ENCODE measurements around the gene THAP11. TPM values are rescaled to one million over a fixed set of nuclear protein-coding genes. Genes with fewer than 3 reads are reported as not detected.
"Not testable (repeated sequence)": the region's sequence is repeated elsewhere in the genome, so short reads cannot be mapped to it uniquely, and the experiment has no call there.

The THAP11 gene
- total RNA-seq, 2 experiments from 2014 or later: 37.5 to 41.7 TPM

- POLR2A ChIA-PET: no interaction called here
- H3K27me3 Mint-ChIP-seq: no peaks in the 10 kb centered on the region
- H3K27ac Mint-ChIP-seq: no peak overlapping the region
- CTCF ChIA-PET: interaction anchor here (0.6 to 3.0 kb wide), 6 partner anchors 12 to 293 kb away, joined by 3 to 49 read pairs (median 18); no protein-coding TSS in a partner anchor
- no peak for DNase-seq
- no peaks in the 10 kb centered on the region for H3K9me3 Mint-ChIP-seq
- no peaks in the 10 kb centered on the region for H3K36me3 Mint-ChIP-seq (ENCODE audit: low read depth)
- H3K4me3 Mint-ChIP-seq: no peak overlapping the region
- peaks cover 7% of the 10 kb centered on the region for H3K4me1 Mint-ChIP-seq
Observed at GRCh38 chr16:67814567-67814966, 27.6 kb upstream of the THAP11 start.

GRCh38 chr16:67820608-67821259 lies 21.4 kb upstream of the THAP11 start:
- Mint-ChIP-seq H3K36me3 (ENCODE audit: low read depth) (no peaks in the 10 kb centered on the region), H3K4me3 (no peak overlapping the region), H3K9me3 (no peaks in the 10 kb centered on the region), H3K4me1 (peaks cover 7% of the 10 kb centered on the region), H3K27me3 (no peaks in the 10 kb centered on the region), H3K27ac (no peak overlapping the region)
- ChIA-PET POLR2A (no interaction called here), CTCF (interaction anchor here (0.5 to 1.3 kb wide), 4 partner anchors 43 to 339 kb away, joined by 3 to 4 read pairs (median 3); no protein-coding TSS in a partner anchor)
- no peak for DNase-seq

GRCh38 chr16:67822511-67822910 lies 19.6 kb upstream of the THAP11 start:
- DNase-seq: no peak
- no peaks in the 10 kb centered on the region for H3K4me1 Mint-ChIP-seq
- H3K9me3 Mint-ChIP-seq: no peaks in the 10 kb centered on the region
- CTCF ChIA-PET: interaction anchor here (0.6 kb wide), 1 partner anchor 196 kb away, joined by 3 read pairs; no protein-coding TSS in a partner anchor
- POLR2A ChIA-PET: no interaction called here
- H3K27me3 Mint-ChIP-seq: no peaks in the 10 kb centered on the region
- H3K36me3 Mint-ChIP-seq (ENCODE audit: low read depth): no peaks in the 10 kb centered on the region
- no peak overlapping the region for H3K4me3 Mint-ChIP-seq
- H3K27ac Mint-ChIP-seq: no peak overlapping the region

- Mint-ChIP-seq H3K4me1 (no peaks in the 10 kb centered on the region), H3K4me3 (no peak overlapping the region), H3K27me3 (no peaks in the 10 kb centered on the region), H3K27ac (no peak overlapping the region), H3K36me3 (ENCODE audit: low read depth) (peaks cover 2% of the 10 kb centered on the region), H3K9me3 (no peaks in the 10 kb centered on the region)
- ChIA-PET CTCF (interaction anchor here (0.6 to 6.1 kb wide), 2 partner anchors 9 to 363 kb away, joined by 3 to 49 read pairs; no protein-coding TSS in a partner anchor), POLR2A (no interaction called here)
- no peak for DNase-seq
Observed at GRCh38 chr16:67825119-67825518, 17.0 kb upstream of the THAP11 start.

- no peaks in the 10 kb centered on the region for H3K4me1 Mint-ChIP-seq
- H3K27ac Mint-ChIP-seq: no peak overlapping the region
- H3K4me3 Mint-ChIP-seq: no peak overlapping the region
- H3K9me3 Mint-ChIP-seq: no peaks in the 10 kb centered on the region
- ChIA-PET CTCF (interaction anchor here (6.1 kb wide), 1 partner anchor 10 kb away, joined by 49 read pairs; no protein-coding TSS in a partner anchor), POLR2A (interaction anchor here (0.5 kb wide), 1 partner anchor 81 kb away, joined by 3 read pairs; no protein-coding TSS in a partner anchor)
- H3K36me3 Mint-ChIP-seq (ENCODE audit: low read depth): peaks cover 5% of the 10 kb centered on the region
- no peaks in the 10 kb centered on the region for H3K27me3 Mint-ChIP-seq
- DNase-seq: no peak
Observed at GRCh38 chr16:67825906-67826305, 16.2 kb upstream of the THAP11 start.

- no peak overlapping the region for H3K27ac Mint-ChIP-seq
- H3K9me3 Mint-ChIP-seq: no peaks in the 10 kb centered on the region
- H3K36me3 Mint-ChIP-seq (ENCODE audit: low read depth): peaks cover 10% of the 10 kb centered on the region
- no peak for DNase-seq
- H3K4me3 Mint-ChIP-seq: no peak overlapping the region
- no peaks in the 10 kb centered on the region for H3K27me3 Mint-ChIP-seq
- peaks cover 9% of the 10 kb centered on the region for H3K4me1 Mint-ChIP-seq
- ChIA-PET CTCF (interaction anchor here (1.1 to 6.1 kb wide), 2 partner anchors 8 to 13 kb away, joined by 3 to 49 read pairs; no protein-coding TSS in a partner anchor), POLR2A (no interaction called here)
Observed at GRCh38 chr16:67828651-67829050, 13.5 kb upstream of the THAP11 start.

- DNase-seq: no peak
- Mint-ChIP-seq H3K4me3 (peak overlapping the region; percentile 80), H3K27ac (peak overlapping the region; percentile 79), H3K27me3 (no peaks in the 10 kb centered on the region), H3K36me3 (ENCODE audit: low read depth) (peaks cover 10% of the 10 kb centered on the region), H3K4me1 (peaks cover 15% of the 10 kb centered on the region), H3K9me3 (no peaks in the 10 kb centered on the region)
- CTCF ChIA-PET: interaction anchor here (0.6 to 5.6 kb wide), 7 partner anchors 11 to 1003 kb away, joined by 3 to 46 read pairs (median 4); partner anchors contain the start of gene NAE1
- POLR2A ChIA-PET: interaction anchor here (0.8 kb wide), 1 partner anchor 16 kb away, joined by 3 read pairs; no protein-coding TSS in a partner anchor
Observed at GRCh38 chr16:67833030-67833414, 9.1 kb upstream of the THAP11 start.

- Mint-ChIP-seq H3K4me3 (peak overlapping the region; percentile 80), H3K27ac (peak overlapping the region; percentile 79), H3K27me3 (no peaks in the 10 kb centered on the region), H3K4me1 (peaks cover 15% of the 10 kb centered on the region), H3K36me3 (ENCODE audit: low read depth) (peaks cover 10% of the 10 kb centered on the region), H3K9me3 (no peaks in the 10 kb centered on the region)
- peak; percentile 96 for DNase-seq
- ChIA-PET POLR2A (interaction anchor here (0.8 kb wide), 1 partner anchor 17 kb away, joined by 3 read pairs; no protein-coding TSS in a partner anchor), CTCF (interaction anchor here (0.6 to 5.6 kb wide), 9 partner anchors 10 to 1003 kb away, joined by 3 to 46 read pairs (median 4); partner anchors contain the start of gene NAE1)
Observed at GRCh38 chr16:67833415-67834241, 8.5 kb upstream of the THAP11 start.

- H3K36me3 Mint-ChIP-seq (ENCODE audit: low read depth): peaks cover 10% of the 10 kb centered on the region
- no peaks in the 10 kb centered on the region for H3K9me3 Mint-ChIP-seq
- POLR2A ChIA-PET: no interaction called here
- CTCF ChIA-PET: interaction anchor here (1.0 to 5.6 kb wide), 6 partner anchors 10 to 1004 kb away, joined by 3 to 46 read pairs (median 8); partner anchors contain the start of gene NAE1
- peak overlapping the region; percentile 80 for H3K4me3 Mint-ChIP-seq
- peak overlapping the region; percentile 79 for H3K27ac Mint-ChIP-seq
- H3K4me1 Mint-ChIP-seq: peaks cover 15% of the 10 kb centered on the region
- H3K27me3 Mint-ChIP-seq: no peaks in the 10 kb centered on the region
- DNase-seq: no peak
Observed at GRCh38 chr16:67834242-67834614, 7.9 kb upstream of the THAP11 start.

GRCh38 chr16:67837190-67837589 lies 4.9 kb upstream of the THAP11 start:
- H3K36me3 Mint-ChIP-seq (ENCODE audit: low read depth); DNase-seq; H3K27ac Mint-ChIP-seq; POLR2A ChIA-PET; H3K4me3 Mint-ChIP-seq; H3K27me3 Mint-ChIP-seq; H3K9me3 Mint-ChIP-seq: not testable (repeated sequence)
- CTCF ChIA-PET: interaction anchor here (0.9 to 1.0 kb wide), 2 partner anchors 9 to 20 kb away, joined by 3 to 5 read pairs; no protein-coding TSS in a partner anchor
- H3K4me1 Mint-ChIP-seq: peaks cover 23% of the 10 kb centered on the region

GRCh38 chr16:67837811-67838210 lies 4.3 kb upstream of the THAP11 start:
- ChIA-PET POLR2A (no interaction called here), CTCF (interaction anchor here (0.9 kb wide), 1 partner anchor 21 kb away, joined by 5 read pairs; no protein-coding TSS in a partner anchor)
- Mint-ChIP-seq H3K27ac (no peak overlapping the region), H3K36me3 (ENCODE audit: low read depth) (no peaks in the 10 kb centered on the region), H3K4me1 (peaks cover 17% of the 10 kb centered on the region), H3K4me3 (no peak overlapping the region), H3K27me3 (no peaks in the 10 kb centered on the region), H3K9me3 (no peaks in the 10 kb centered on the region)
- no peak for DNase-seq

- DNase-seq: no peak
- H3K4me3 Mint-ChIP-seq: peak overlapping the region; percentile 91
- H3K4me1 Mint-ChIP-seq: peaks cover 40% of the 10 kb centered on the region
- H3K27ac Mint-ChIP-seq: peak overlapping the region; percentile 98
- CTCF ChIA-PET: interaction anchor here (0.8 to 1.6 kb wide), 7 partner anchors 11 to 320 kb away, joined by 3 to 8 read pairs (median 4); no protein-coding TSS in a partner anchor
- no peaks in the 10 kb centered on the region for H3K27me3 Mint-ChIP-seq
- H3K36me3 Mint-ChIP-seq (ENCODE audit: low read depth): peaks cover 12% of the 10 kb centered on the region
- no peaks in the 10 kb centered on the region for H3K9me3 Mint-ChIP-seq
- POLR2A ChIA-PET: no interaction called here
Observed at GRCh38 chr16:67841198-67841815, 813 bp upstream of the THAP11 start.

Measured in activated CD4-positive, alpha-beta T cell treated with anti-CD3 and anti-CD28 coated beads, Interleukin-2, amount 10 ng/mL, durations not matched to agents 7 days and 5 days (primary cell).